Pancreas (tissue), 10 donors: ENCODE measurements around the gene MTUS2. TPM values are rescaled to one million over a fixed set of nuclear protein-coding genes. Genes with fewer than 3 reads are reported as not detected.
A peak's percentile ranks its signal among the peaks of the same experiment; 100 is the strongest.

ENCODE experiments used
- ATAC-seq, 4 donors: fragments of 200-7000 bp; cut with Tn5 transposase; one replicate each; pipeline versions ENCODE4 v1.8.0 to v1.9.1; 2020; ENCODE audit warnings: mild to moderate bottlenecking in 4 of 4, moderate library complexity in 4 of 4
- DNase-seq, 6 donors: peaks; one replicate each; pipeline ENCODE4 v3.0.0-alpha.2; 2020
- FAIRE-seq: peaks from 2 replicates; lab custom pipeline; 2012; peaks lifted over from hg19 to GRCh38; lab: Jason Lieb, UNC
- H3K27ac ChIP-seq, 4 donors: fragments of 200-600 bp; sonication (generic); 1 replicate in 3 of 4; 2 replicates in 1 of 4; pipeline versions ENCODE4 v1.5.0 to v1.8.0; 2020
- H3K27me3 ChIP-seq, 4 donors: fragments of 200-600 bp; one replicate each; pipeline ENCODE4 v1.8.0; 2021
- H3K36me3 ChIP-seq, 3 donors: fragments of 200-600 bp; sonication (generic) in 1 of 3; one replicate each; pipeline versions ENCODE4 v1.5.0 to v1.8.0; 2020 to 2021
- H3K4me1 ChIP-seq, 3 donors: fragments of 200-600 bp; one replicate each; pipeline ENCODE4 v1.8.0; 2021
- H3K4me3 ChIP-seq, 4 donors: fragments of 200-600 bp; sonication (generic) in 2 of 4; one replicate each; pipeline versions ENCODE4 v1.5.0 to v1.8.0; 2020 to 2021
- H3K9me3 ChIP-seq, 4 donors: fragments of 200-600 bp; one replicate each; pipeline ENCODE4 v1.8.0; 2021
- CTCF ChIP-seq, 4 donors: fragments of 200-600 bp; sonication (generic) in 3 of 4; IDR thresholded peaks; one replicate each; pipeline versions ENCODE4 v1.5.0 to v1.8.0; 2021; ENCODE audit warnings: antibody characterized with exemption in 4 of 4
- WGBS, 2 donors: extraction: QIAGEN DNeasy Blood & Tissue Kit; methylation state at CpG; one replicate each; pipeline ENCODE4 v1.1.7; 2013; 5-methylcytosine and 5-hydroxymethylcytosine counted together
- intact Hi-C, 3 donors: fragments of 100-400 bp; cut with DNase I; formaldehyde crosslinking; loops; one replicate each; pipeline versions ENCODE4 v1.11.1 to v1.14.2; 2022
- polyA plus RNA-seq, 2 donors: library from polyadenylated mRNA; stranded (reverse); fragments of 200-250 nt; gene quantifications; one replicate each; pipeline ENCODE4 v1.2.3, GENCODE V29; 2013
- total RNA-seq, 6 donors: library from RNA; stranded (reverse); fragmentation: NEBNext Ultra II Directional in 4 of 6; extraction: Animal tissue kit (Norgen Biotek cat#: 25700) in 4 of 6; gene quantifications; one replicate each; pipeline versions ENCODE4 v1.2.1 to v1.2.4, GENCODE V29; 2021 to 2023
- donor health status: healthy with polysubstance abuse.
- donor health status: DM: no; HTN: no; CAD: no; lungs with moderate emphysema.
- donor health status: DM: no; HTN: no; CAD: no.
- donor health status: control.
- donor health status: control.
- donor health status: Bipolar disorder and iron deficiency.
- donor health status: DM: yes; HTN: yes; CAD: no.
- donor health status: DM: no; HTN: no; CAD: no.
- donor health status: DM: no; HTN: no; CAD: no.
- donor health status: DM: yes; HTN: yes; CAD: no.

MTUS2 gene
- total and polyA plus RNA-seq, 8 donors, result 2.2 to 9.0 (median 4.8) TPM

- ATAC-seq, result no peak
- Histone ChIP-seq H3K36me3 (peaks cover 0 to 43% (median 6%) of the 10 kb centered on the region in 3 donors), H3K9me3 (no peaks in the 10 kb centered on the region), H3K27me3 (no peaks in the 10 kb centered on the region), H3K4me3 (no peak overlapping the region), H3K27ac (no peak overlapping the region), H3K4me1 (no peaks in the 10 kb centered on the region)
- 93 to 95% methylated on average over 5 of the region's 5 CpGs for WGBS, 2 donors
- no peak for TF ChIP-seq CTCF (IDR thresholded peaks at IDR 0.05)
- no peak for DNase-seq
- intact Hi-C loops, result no loop called here
- FAIRE-seq, result no peak
These were observed 707.8 kb downstream of the MTUS2 start for GRCh38 chr13:29527916-29528315.

GRCh38 chr13:29529754-29530153 is 709.6 kb downstream of the MTUS2 start:
- no peaks in the 10 kb centered on the region for H3K27me3 ChIP-seq
- intact Hi-C loops, result no loop called here
- H3K27ac ChIP-seq, result no peak overlapping the region
- FAIRE-seq, result no peak
- ATAC-seq, result no peak
- no peak overlapping the region for H3K4me3 ChIP-seq
- no peaks in the 10 kb centered on the region for H3K4me1 ChIP-seq
- WGBS, 2 donors, result 88 to 94% methylated on average over 5 of the region's 5 CpGs
- no peaks in the 10 kb centered on the region for H3K9me3 ChIP-seq
- TF ChIP-seq CTCF (IDR thresholded peaks at IDR 0.05), result no peak
- no peak for DNase-seq
- H3K36me3 ChIP-seq, result peaks cover 0 to 38% (median 0%) of the 10 kb centered on the region in 3 donors

- WGBS, 2 donors, result 86 to 92% methylated on average over 5 of the region's 5 CpGs
- DNase-seq (no peak), ATAC-seq (no peak), FAIRE-seq (no peak)
- Histone ChIP-seq H3K36me3 (peaks cover 0 to 38% (median 0%) of the 10 kb centered on the region in 3 donors), H3K4me3 (no peak overlapping the region), H3K4me1 (no peaks in the 10 kb centered on the region), H3K27ac (no peak overlapping the region), H3K9me3 (no peaks in the 10 kb centered on the region), H3K27me3 (no peaks in the 10 kb centered on the region)
- intact Hi-C loops, result no loop called here
- TF ChIP-seq CTCF (IDR thresholded peaks at IDR 0.05), result no peak
These were observed 710.8 kb downstream of the MTUS2 start for GRCh38 chr13:29530901-29531300.

- no peak for FAIRE-seq
- H3K27me3 ChIP-seq, result no peaks in the 10 kb centered on the region
- 90 to 93% methylated on average over 5 of the region's 5 CpGs for WGBS, 2 donors
- intact Hi-C loops, result no loop called here
- peak in 1 of 4 donors; percentile 22 for ATAC-seq
- H3K9me3 ChIP-seq, result no peaks in the 10 kb centered on the region
- no peak for DNase-seq
- no peak for TF ChIP-seq CTCF (IDR thresholded peaks at IDR 0.05)
- H3K4me1 ChIP-seq, result no peaks in the 10 kb centered on the region
- H3K27ac ChIP-seq, result no peak overlapping the region
- no peak overlapping the region for H3K4me3 ChIP-seq
- peaks cover 0 to 38% (median 0%) of the 10 kb centered on the region in 3 donors for H3K36me3 ChIP-seq
These were observed 712.0 kb downstream of the MTUS2 start for GRCh38 chr13:29532116-29532515.

- peak in 2 of 4 donors; percentile 27 to 42 for ATAC-seq
- DNase-seq, result no peak
- intact Hi-C loops, result no loop called here
These were observed 712.7 kb downstream of the MTUS2 start for GRCh38 chr13:29532821-29533220.

More at GRCh38 chr13:29532821-29533220, 712.7 kb downstream of the MTUS2 start:
- WGBS, 2 donors, result 86% methylated on average over 17 of the region's 17 CpGs
- no peak for TF ChIP-seq CTCF (IDR thresholded peaks at IDR 0.05)
- no peak for FAIRE-seq
- H3K27ac ChIP-seq, result no peak overlapping the region
- no peaks in the 10 kb centered on the region for H3K27me3 ChIP-seq
- peaks cover 0 to 31% (median 0%) of the 10 kb centered on the region in 3 donors for H3K36me3 ChIP-seq
- H3K9me3 ChIP-seq, result no peaks in the 10 kb centered on the region
- H3K4me1 ChIP-seq, result no peaks in the 10 kb centered on the region
- H3K4me3 ChIP-seq, result no peak overlapping the region
